ENCODE results near the gene CAD.
A peak's percentile ranks its signal among the peaks of the same experiment; 100 is the strongest.
"Not testable (repeated sequence)": the region's sequence is repeated elsewhere in the genome, so short reads cannot be mapped to it uniquely, and the experiment has no call there.

Gene CAD

GRCh38 chr2:27264253-27264752, 47.1 kb downstream of the CAD start:
- Histone ChIP-seq H3K9me3 (no peaks in the 10 kb centered on the region), H3K27me3 (peaks cover 100% of the 10 kb centered on the region), H3K4me1 (ENCODE audit: control insufficient read depth in 1 of 2, insufficient read depth in 1 of 2, low read depth in 1 of 2, low read length in 1 of 2) (peaks cover 20 to 33% of the 10 kb centered on the region in 2 experiments), H3K36me3 (no peaks in the 10 kb centered on the region), H3K4me3 (ENCODE audit: low read depth in 1 of 2, low read length in 1 of 2) (peak overlapping the region in 1 of 2 experiments; percentile 24), H3K27ac (no peak overlapping the region)
- TF ChIP-seq CTCF (IDR thresholded peaks at IDR 0.05) = no peak

- H3K4me3 ChIP-seq (ENCODE audit: low read depth in 1 of 2, low read length in 1 of 2) = peak overlapping the region in 1 of 2 experiments; percentile 24
Observed at GRCh38 chr2:27264753-27265535, 47.8 kb downstream of the CAD start.

GRCh38 chr2:27265536-27265870, 48.3 kb downstream of the CAD start:
- no peak for TF ChIP-seq CTCF (IDR thresholded peaks at IDR 0.05)
- H3K27ac ChIP-seq = no peak overlapping the region
- H3K9me3 ChIP-seq = no peaks in the 10 kb centered on the region
- no peaks in the 10 kb centered on the region for H3K36me3 ChIP-seq
- H3K4me1 ChIP-seq (ENCODE audit: control insufficient read depth in 1 of 2, insufficient read depth in 1 of 2, low read depth in 1 of 2, low read length in 1 of 2) = peaks cover 20 to 33% of the 10 kb centered on the region in 2 experiments
- no peak overlapping the region for H3K4me3 ChIP-seq (ENCODE audit: low read depth in 1 of 2, low read length in 1 of 2)
- peaks cover 100% of the 10 kb centered on the region for H3K27me3 ChIP-seq

More at GRCh38 chr2:27264753-27265535, 47.8 kb downstream of the CAD start:
- no peak for TF ChIP-seq CTCF (IDR thresholded peaks at IDR 0.05)
- H3K36me3 ChIP-seq = no peaks in the 10 kb centered on the region
- no peak overlapping the region for H3K27ac ChIP-seq
- H3K27me3 ChIP-seq = peaks cover 100% of the 10 kb centered on the region
- H3K4me1 ChIP-seq (ENCODE audit: control insufficient read depth in 1 of 2, insufficient read depth in 1 of 2, low read depth in 1 of 2, low read length in 1 of 2) = peaks cover 20 to 33% of the 10 kb centered on the region in 2 experiments
- H3K9me3 ChIP-seq = no peaks in the 10 kb centered on the region

- H3K36me3 ChIP-seq; H3K27ac ChIP-seq; H3K9me3 ChIP-seq; H3K4me3 ChIP-seq (ENCODE audit: low read depth in 1 of 2, low read length in 1 of 2): not testable (repeated sequence)
- peaks cover 14 to 19% of the 10 kb centered on the region in 2 experiments for H3K4me1 ChIP-seq (ENCODE audit: control insufficient read depth in 1 of 2, insufficient read depth in 1 of 2, low read depth in 1 of 2, low read length in 1 of 2)
- H3K27me3 ChIP-seq = peaks cover 87% of the 10 kb centered on the region
Observed at GRCh38 chr2:27268296-27268695, 51.1 kb downstream of the CAD start.

GRCh38 chr2:27270131-27270530, 53.0 kb downstream of the CAD start:
- no peak for TF ChIP-seq CTCF (IDR thresholded peaks at IDR 0.05)
- peaks cover under 1% of the 10 kb centered on the region in 2 experiments for H3K4me1 ChIP-seq (ENCODE audit: control insufficient read depth in 1 of 2, insufficient read depth in 1 of 2, low read depth in 1 of 2, low read length in 1 of 2)
- H3K9me3 ChIP-seq = no peaks in the 10 kb centered on the region
- peaks cover 69% of the 10 kb centered on the region for H3K27me3 ChIP-seq
- H3K36me3 ChIP-seq = no peaks in the 10 kb centered on the region
- H3K4me3 ChIP-seq (ENCODE audit: low read depth in 1 of 2, low read length in 1 of 2) = no peak overlapping the region
- H3K27ac ChIP-seq = no peak overlapping the region

GRCh38 chr2:27270670-27271069, 53.5 kb downstream of the CAD start:
- Histone ChIP-seq H3K36me3 (no peaks in the 10 kb centered on the region), H3K27ac (no peak overlapping the region), H3K27me3 (peaks cover 64% of the 10 kb centered on the region), H3K4me3 (ENCODE audit: low read depth in 1 of 2, low read length in 1 of 2) (no peak overlapping the region), H3K4me1 (ENCODE audit: control insufficient read depth in 1 of 2, insufficient read depth in 1 of 2, low read depth in 1 of 2, low read length in 1 of 2) (no peaks in the 10 kb centered on the region), H3K9me3 (no peaks in the 10 kb centered on the region)
- TF ChIP-seq CTCF (IDR thresholded peaks at IDR 0.05) = no peak

Data from neutrophil (primary cell).